Chondrocyte (in vitro differentiated cells): ENCODE data around the gene SLCO4A1. TPM values are rescaled to one million over a fixed set of nuclear protein-coding genes. Genes with fewer than 3 reads are reported as not detected.

Experiments
- DNase-seq: peaks from one replicate; pipeline ENCODE4 v3.0.0; 2021; ENCODE audit warnings: mixed read lengths, low spot score
- H3K27ac Mint-ChIP-seq: one replicate; pipeline ENCODE4 v1.8.0; 2021; ENCODE audit warnings: mild to moderate bottlenecking, moderate library complexity, mixed read lengths; ENCODE audit not compliant: unreplicated experiment
- H3K27me3 Mint-ChIP-seq: 2 replicates; pipeline ENCODE4 v1.8.0; 2021; ENCODE audit warnings: low read depth, mixed read lengths
- H3K36me3 Mint-ChIP-seq: 2 replicates; pipeline ENCODE4 v1.8.0; 2021; ENCODE audit warnings: low read depth, mixed read lengths
- H3K4me1 Mint-ChIP-seq: 2 replicates; pipeline ENCODE4 v1.8.0; 2021; ENCODE audit warnings: low read depth, mild to moderate bottlenecking, mixed read lengths
- H3K4me3 Mint-ChIP-seq: one replicate; pipeline ENCODE4 v1.8.0; 2021; ENCODE audit warnings: mild to moderate bottlenecking, moderate library complexity, mixed read lengths; ENCODE audit not compliant: unreplicated experiment
- H3K9me3 Mint-ChIP-seq: 2 replicates; pipeline ENCODE4 v1.8.0; 2021; ENCODE audit warnings: low read depth, mixed read lengths
- CTCF ChIP-seq: fragments of 200-600 bp; sonication (generic); IDR thresholded peaks from 2 replicates; pipeline ENCODE4 v1.5.0; 2021; ENCODE audit warnings: antibody characterized with exemption, mild to moderate bottlenecking, moderate library complexity
- total RNA-seq: library from RNA; stranded (reverse); gene quantifications from 3 replicates; pipeline ENCODE4 v1.2.1, GENCODE V29; 2021

The SLCO4A1 gene
- total RNA-seq, 1 donor from 2014 or later = not detected

- peak; percentile 10 for TF ChIP-seq CTCF
- H3K27ac Mint-ChIP-seq = no peak overlapping the region
These were observed 22.0 kb downstream of the SLCO4A1 start for GRCh38 chr20:62664019-62664971.

GRCh38 chr20:62665153-62665754 lies 23.0 kb downstream of the SLCO4A1 start:
- Mint-ChIP-seq H3K27ac (no peak overlapping the region), H3K9me3 (no peaks in the 10 kb centered on the region), H3K4me3 (no peak overlapping the region), H3K36me3 (no peaks in the 10 kb centered on the region), H3K27me3 (peaks cover 35% of the 10 kb centered on the region), H3K4me1 (peaks cover 11% of the 10 kb centered on the region)
- DNase-seq = no peak
- no peak for TF ChIP-seq CTCF

More at GRCh38 chr20:62664019-62664971, 22.0 kb downstream of the SLCO4A1 start:
- H3K36me3 Mint-ChIP-seq = no peaks in the 10 kb centered on the region
- no peak overlapping the region for H3K4me3 Mint-ChIP-seq
- H3K9me3 Mint-ChIP-seq = no peaks in the 10 kb centered on the region
- H3K4me1 Mint-ChIP-seq = peaks cover 11% of the 10 kb centered on the region
- peaks cover 33% of the 10 kb centered on the region for H3K27me3 Mint-ChIP-seq
- no peak for DNase-seq

GRCh38 chr20:62665826-62666735 lies 23.8 kb downstream of the SLCO4A1 start:
- Mint-ChIP-seq H3K4me1 (peaks cover 11% of the 10 kb centered on the region), H3K9me3 (no peaks in the 10 kb centered on the region), H3K27ac (no peak overlapping the region), H3K27me3 (peaks cover 35% of the 10 kb centered on the region), H3K36me3 (no peaks in the 10 kb centered on the region), H3K4me3 (no peak overlapping the region)
- no peak for DNase-seq
- TF ChIP-seq CTCF = no peak

- Mint-ChIP-seq H3K9me3 (no peaks in the 10 kb centered on the region), H3K36me3 (no peaks in the 10 kb centered on the region), H3K27me3 (peaks cover 35% of the 10 kb centered on the region), H3K27ac (no peak overlapping the region), H3K4me1 (peaks cover 11% of the 10 kb centered on the region), H3K4me3 (no peak overlapping the region)
- no peak for TF ChIP-seq CTCF
- no peak for DNase-seq
These were observed 24.6 kb downstream of the SLCO4A1 start for GRCh38 chr20:62666736-62667529.
